Suppressor macrophage treated with lipopolysaccharide for 1 hour (primary cell): ENCODE measurements around the gene RHBDL3.
"Not testable (repeated sequence)": the region's sequence is repeated elsewhere in the genome, so short reads cannot be mapped to it uniquely, and the experiment has no call there.

Experiments
- DNase-seq, 3 donors: peaks; one replicate each; pipeline ENCODE4 v3.0.0-alpha.2; 2020 to 2022

RHBDL3 gene, protein sequence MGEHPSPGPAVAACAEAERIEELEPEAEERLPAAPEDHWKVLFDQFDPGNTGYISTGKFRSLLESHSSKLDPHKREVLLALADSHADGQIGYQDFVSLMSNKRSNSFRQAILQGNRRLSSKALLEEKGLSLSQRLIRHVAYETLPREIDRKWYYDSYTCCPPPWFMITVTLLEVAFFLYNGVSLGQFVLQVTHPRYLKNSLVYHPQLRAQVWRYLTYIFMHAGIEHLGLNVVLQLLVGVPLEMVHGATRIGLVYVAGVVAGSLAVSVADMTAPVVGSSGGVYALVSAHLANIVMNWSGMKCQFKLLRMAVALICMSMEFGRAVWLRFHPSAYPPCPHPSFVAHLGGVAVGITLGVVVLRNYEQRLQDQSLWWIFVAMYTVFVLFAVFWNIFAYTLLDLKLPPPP

GRCh38 chr17:32265192-32265923, at the start of gene RHBDL3:
TSS of gene RHBDL3 (plus strand) at chr17:32265832. CDS start at chr17:32266190, 358 bp downstream.
- DNase-seq, result peak in 2 of 3 donors; percentile 38 to 63

DNA sequence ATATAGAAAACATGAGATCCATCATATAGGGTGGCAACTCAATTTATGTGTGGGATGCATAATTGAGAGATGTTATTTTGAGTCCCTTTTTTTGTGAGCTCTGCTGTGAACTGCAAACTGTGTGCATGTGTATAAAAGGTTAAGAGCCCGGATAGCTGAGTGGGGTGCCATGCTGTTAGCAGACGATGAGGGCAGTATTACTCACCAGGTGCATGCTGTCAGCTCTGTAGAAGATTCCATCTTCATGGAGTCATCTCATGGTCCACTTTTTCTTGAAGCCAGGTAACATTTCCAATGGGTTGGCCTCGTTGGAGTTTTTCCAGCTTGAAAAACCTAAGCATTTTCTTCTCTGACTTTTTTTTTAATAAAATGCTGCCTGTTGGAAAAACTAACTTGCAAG, 43.0 kb upstream of the RHBDL3 start:
- DNase-seq, result no peak

DNA sequence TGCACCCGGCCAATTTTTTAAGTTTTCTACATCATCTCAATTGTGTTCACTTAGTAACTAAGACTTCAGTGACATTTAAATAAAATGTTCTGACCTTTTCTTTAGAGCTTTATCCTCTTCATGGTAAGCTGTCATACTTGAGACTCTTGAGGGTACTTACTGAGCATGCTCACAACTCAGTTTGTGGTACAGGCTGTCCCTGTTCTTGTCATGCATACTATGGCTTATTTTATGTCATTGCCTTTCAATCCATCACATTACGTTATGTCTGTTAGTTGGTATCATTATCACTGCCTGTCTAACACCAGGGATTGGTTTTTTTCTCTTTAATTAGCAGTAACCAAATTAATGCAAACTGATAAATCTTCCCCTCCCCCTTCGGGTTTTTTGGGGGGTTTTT, 41.9 kb upstream of the RHBDL3 start:
- DNase-seq, result no peak

DNA sequence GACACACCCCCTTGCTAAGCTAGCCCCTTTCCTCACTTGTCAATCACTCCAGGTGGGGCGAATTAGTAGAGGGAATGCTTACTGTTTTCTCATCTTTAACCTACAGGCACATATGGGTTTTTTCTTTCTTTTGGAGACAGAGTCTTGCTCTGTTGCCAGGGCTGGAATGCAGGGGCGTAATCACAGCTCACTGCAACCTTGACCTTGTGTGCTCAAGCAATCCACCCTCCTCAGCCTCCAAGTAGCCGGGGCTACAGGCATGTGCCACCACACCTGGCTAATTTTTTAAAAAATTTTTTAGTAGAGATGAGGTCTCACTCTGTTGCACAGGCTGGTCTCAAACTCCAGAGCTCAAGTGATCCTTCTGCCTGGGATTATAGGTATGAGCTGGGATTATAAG, 38.7 kb upstream of the RHBDL3 start:
- DNase-seq, result no peak

- DNase-seq, result no peak
These were observed 37.7 kb upstream of the RHBDL3 start for GRCh38 chr17:32227910-32228309.

DNA sequence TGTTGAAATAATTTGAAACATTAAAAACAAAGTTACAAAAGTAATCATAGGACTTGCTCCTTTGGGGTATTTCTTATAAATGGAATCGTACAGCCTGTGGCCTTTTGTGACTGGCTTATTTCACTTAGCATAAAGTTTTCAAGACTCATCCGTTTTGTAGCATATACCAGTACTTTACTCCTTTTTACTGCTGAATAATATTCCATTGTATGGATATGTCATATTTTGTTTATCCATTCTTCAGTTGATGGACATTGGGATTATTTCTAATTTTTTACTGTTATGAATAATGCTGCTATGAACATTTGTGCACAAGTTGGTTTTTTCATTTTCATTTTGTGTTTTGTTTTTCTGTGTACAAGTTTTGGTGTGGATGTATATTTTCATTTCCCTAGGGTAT, 30.0 kb upstream of the RHBDL3 start:
- no peak for DNase-seq

GRCh38 chr17:32239456-32239855, 26.2 kb upstream of the RHBDL3 start:
- peak in 1 of 3 donors; percentile 14 for DNase-seq

- DNase-seq, result no peak
These were observed 24.9 kb upstream of the RHBDL3 start for GRCh38 chr17:32240750-32241149.

- no peak for DNase-seq
These were observed 24.0 kb upstream of the RHBDL3 start for GRCh38 chr17:32241640-32242039.

DNA sequence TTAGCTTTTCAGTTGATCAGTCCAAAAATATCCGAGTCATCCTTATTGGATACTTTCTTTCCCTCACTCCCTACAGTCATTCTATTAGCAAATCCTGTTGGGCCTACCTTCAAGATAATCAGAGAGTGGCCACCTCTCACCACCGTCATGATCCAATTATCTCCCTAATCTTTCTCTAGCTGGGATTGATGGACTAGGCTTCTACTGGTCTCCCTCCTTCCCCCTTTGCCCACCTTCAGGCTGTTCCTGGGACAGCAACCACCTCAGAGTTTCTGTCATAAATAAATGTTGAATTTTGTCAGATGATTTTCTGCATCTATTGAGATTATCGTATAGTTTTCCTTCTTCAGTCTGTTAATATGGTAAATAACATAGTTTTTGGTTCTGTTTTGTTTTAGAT, 16.2 kb upstream of the RHBDL3 start:
- no peak for DNase-seq

DNA sequence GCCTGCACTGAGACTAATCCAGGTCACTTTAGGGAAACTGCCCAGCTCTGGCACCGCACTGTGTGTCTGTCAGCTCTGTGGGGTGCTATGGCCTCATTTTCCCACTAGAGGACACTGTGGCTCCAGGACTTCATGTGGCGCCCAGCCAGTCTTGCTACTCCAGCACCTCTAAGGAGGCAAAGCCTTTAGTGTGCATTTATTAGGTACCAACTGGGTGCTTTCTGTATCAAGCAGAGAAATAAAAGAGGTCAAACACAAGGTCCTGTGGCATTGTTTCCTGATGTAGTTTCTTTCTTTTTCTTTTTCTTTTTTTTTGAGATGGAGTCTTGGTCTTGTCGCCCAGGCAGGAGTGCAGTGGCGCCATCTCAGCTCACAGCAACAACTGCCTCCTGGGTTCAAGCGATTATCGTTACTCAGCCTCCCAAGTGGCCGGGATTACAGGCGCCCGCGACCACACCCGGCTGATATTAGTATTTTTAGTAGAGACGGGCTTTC, 12.5 kb upstream of the RHBDL3 start:
- peak; percentile 86 to 90 (median 87) for DNase-seq

GRCh38 chr17:32256012-32256700, 9.5 kb upstream of the RHBDL3 start:
- DNase-seq, result no peak

DNA sequence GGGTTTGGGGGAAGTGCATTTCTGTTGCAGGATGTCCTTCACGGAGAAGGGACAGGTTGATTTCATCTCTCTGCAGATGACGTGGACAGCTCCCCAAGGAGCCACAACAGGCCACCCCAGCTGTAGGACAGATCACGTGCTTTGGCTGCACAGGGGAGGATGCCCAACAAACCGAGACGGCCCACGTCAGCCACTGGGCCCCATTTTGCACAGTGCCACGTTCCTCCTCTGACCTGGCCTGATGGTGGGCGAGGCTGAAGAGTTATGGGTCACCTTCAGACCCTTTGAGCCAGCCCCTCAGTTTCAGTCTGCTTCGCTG, 9.0 kb upstream of the RHBDL3 start:
- no peak for DNase-seq

GRCh38 chr17:32258383-32259140, 7.1 kb upstream of the RHBDL3 start:
- DNase-seq, result no peak

GRCh38 chr17:32259586-32259985, 6.0 kb upstream of the RHBDL3 start:
- DNase-seq, result no peak

DNA sequence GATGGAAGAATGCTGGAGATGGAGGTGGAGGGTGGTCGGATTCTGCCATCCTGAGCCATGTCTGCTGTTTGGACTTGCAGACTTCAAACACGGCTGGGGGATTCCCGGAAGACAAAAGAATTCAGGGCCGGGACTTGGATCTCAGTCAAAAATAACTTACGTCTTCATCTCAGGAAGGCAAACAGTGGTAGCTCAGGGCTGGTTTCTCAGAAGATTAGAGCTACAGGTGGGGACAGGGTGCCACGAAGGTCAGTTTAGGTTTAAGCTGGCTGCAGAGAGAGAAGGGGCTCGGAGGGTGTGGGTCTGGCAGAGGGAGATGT, 4.3 kb upstream of the RHBDL3 start:
- no peak for DNase-seq

- no peak for DNase-seq
These were observed 3.6 kb upstream of the RHBDL3 start for GRCh38 chr17:32261936-32262510.

GRCh38 chr17:32263515-32263914, 2.1 kb upstream of the RHBDL3 start:
- not testable (repeated sequence) for DNase-seq

GRCh38 chr17:32264140-32264799, 1.4 kb upstream of the RHBDL3 start:
- no peak for DNase-seq

DNA sequence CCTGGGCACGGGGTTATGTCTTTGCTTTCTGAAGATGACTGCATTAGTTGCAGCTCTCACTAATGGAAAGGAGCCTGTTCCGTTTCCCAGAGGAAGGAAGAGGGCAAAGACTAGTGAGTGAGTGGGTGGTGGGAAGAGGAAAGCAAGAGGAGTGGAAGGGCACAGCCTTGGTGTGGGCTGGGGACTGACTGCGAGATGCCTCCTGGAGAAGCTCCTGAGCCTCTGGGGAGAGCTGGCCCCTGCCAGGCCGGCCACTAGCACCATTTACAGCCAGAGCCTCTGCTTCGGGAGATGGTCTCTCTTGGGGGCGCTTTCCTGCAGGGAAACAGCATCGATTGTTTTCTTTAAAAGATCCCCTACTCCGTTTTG, 825 bp upstream of the RHBDL3 start:
- peak in 2 of 3 donors; percentile 28 to 50 for DNase-seq

GRCh38 chr17:32266051-32266388, 388 bp downstream of the RHBDL3 start:
- DNase-seq, result no peak
